Kidney (tissue), 22 donors: Measurements from ENCODE around the gene SUSD4. TPM values are rescaled to one million over a fixed set of nuclear protein-coding genes. Genes with fewer than 3 reads are reported as not detected.
A peak's percentile ranks its signal among the peaks of the same experiment; 100 is the strongest.

Experiments
- DNase-seq, 5 donors: peaks; one replicate each; pipeline ENCODE4 v3.0.0-alpha.2; 2013 to 2020
- FAIRE-seq: peaks from 2 replicates; lab custom pipeline; 2012; peaks lifted over from hg19 to GRCh38; lab: Jason Lieb, UNC
- H3K27ac ChIP-seq, 2 donors: one replicate each; pipeline ENCODE4 v1.7.0; 2013; ENCODE audit warnings: low read depth in 2 of 2, low read length in 2 of 2, inconsistent platforms in 1 of 2
- H3K27me3 ChIP-seq: one replicate; pipeline ENCODE4 v1.7.1; 2013; ENCODE audit warnings: low read length, inconsistent platforms; ENCODE audit not compliant: control insufficient read depth, insufficient read depth
- H3K36me3 ChIP-seq, 3 donors: one replicate each; pipeline versions ENCODE4 v1.7.0 to v1.7.1; 2013; ENCODE audit warnings: low read length in 3 of 3, control low read depth in 1 of 3, inconsistent platforms in 1 of 3; ENCODE audit not compliant: insufficient read depth in 3 of 3, control insufficient read depth in 2 of 3
- H3K4me1 ChIP-seq, 3 donors: one replicate each; pipeline versions ENCODE4 v1.7.0 to v1.7.1; 2013; ENCODE audit warnings: low read length in 3 of 3, inconsistent platforms in 1 of 3, low read depth in 1 of 3; ENCODE audit not compliant: control insufficient read depth in 2 of 3, insufficient read depth in 2 of 3
- H3K4me3 ChIP-seq, 3 donors: one replicate each; pipeline versions ENCODE4 v1.7.0 to v1.8.1; 2013; ENCODE audit warnings: low read length in 3 of 3, control low read depth in 1 of 3, inconsistent platforms in 1 of 3
- H3K9ac ChIP-seq, 3 donors: one replicate each; pipeline versions ENCODE4 v1.7.0 to v1.7.1; 2013; ENCODE audit warnings: low read length in 3 of 3, control low read depth in 1 of 3, inconsistent platforms in 1 of 3
- H3K9me3 ChIP-seq, 3 donors: one replicate each; pipeline versions ENCODE4 v1.7.0 to v1.7.1; 2013; ENCODE audit warnings: low read length in 3 of 3, control low read depth in 1 of 3, inconsistent platforms in 1 of 3; ENCODE audit not compliant: control insufficient read depth in 2 of 3, insufficient read depth in 1 of 3
- CTCF ChIP-seq: IDR thresholded peaks from 3 replicates; pipeline ENCODE4 v1.5.1; 2012; ENCODE audit warnings: mild to moderate bottlenecking, moderate library complexity, borderline replicate concordance; ENCODE audit not compliant: insufficient read depth; ENCODE audit errors: extremely low read depth
- intact Hi-C: fragments of 100-400 bp; cut with DNase I; formaldehyde crosslinking; loops from one replicate; pipeline ENCODE4 v1.11.1; 2022
- long read RNA-seq, 10 donors: library from polyadenylated mRNA in 1 of 10; unstranded in 1 of 10; transcript quantifications; one replicate each; pipeline ENCODE4 v2.0.0 and lab custom pipeline, GENCODE V29; 2021 to 2026
- polyA plus RNA-seq: library from polyadenylated mRNA; stranded (reverse); fragments of 350-450 nt; fragmentation: Illumina TruSeq; extraction: RNeasy Lipid Tissue Mini Kit (QIAGEN cat#74804); gene quantifications from one replicate; pipeline ENCODE4 v1.2.3, GENCODE V29; 2014; ENCODE audit warnings: low read depth, low replicate concordance; ENCODE audit not compliant: insufficient read depth
- total RNA-seq: library from RNA; stranded (reverse); fragmentation: NEBNext Ultra II Directional; extraction: Animal tissue kit (Norgen Biotek cat#: 25700); gene quantifications from one replicate; pipeline ENCODE4 v1.2.1, GENCODE V29; 2021
- donor health status: control.
- donor health status: control.
- donor health status: control.
- donor health status: control.
- donor health status: control.
- donor health status: DM: yes; HTN: yes; CAD: no.
- donor health status: Normal renal cell carcinoma (clear cell type).

Gene SUSD4
- 14.0 TPM for total RNA-seq
- 23.7 TPM for polyA plus RNA-seq
- long read RNA-seq, donor 1, partial matches to known transcripts, result 0 of 2 reads
- long read RNA-seq, donor 1, other reads (novel, unspliced or antisense), result 0 of 2 reads
- long read RNA-seq, donor 2, partial matches to known transcripts, result 0 of 2 reads
- long read RNA-seq, donor 2, other reads (novel, unspliced or antisense), result 0 of 2 reads
- long read RNA-seq, donor 3, result 0 reads
- long read RNA-seq, donor 4, result 0 reads
- long read RNA-seq, donor 5, result 0 reads
- long read RNA-seq, donor 6, partial matches to known transcripts, result 0 of 2 reads
- long read RNA-seq, donor 6, other reads (novel, unspliced or antisense), result 0 of 2 reads
- long read RNA-seq, donor 7, partial matches to known transcripts, result 2 of 9 reads
- long read RNA-seq, donor 7, other reads (novel, unspliced or antisense), result 5 of 9 reads
- long read RNA-seq, donor 8, partial matches to known transcripts, result 0 of 2 reads
- long read RNA-seq, donor 8, other reads (novel, unspliced or antisense), result 0 of 2 reads
- long read RNA-seq, donor 9, partial matches to known transcripts, result 0 of 2 reads
- long read RNA-seq, donor 9, other reads (novel, unspliced or antisense), result 0 of 2 reads
- long read RNA-seq, donor 10, partial matches to known transcripts, result 0 of 1 reads
- long read RNA-seq, donor 10, other reads (novel, unspliced or antisense), result 0 of 1 reads

GRCh38 chr1:223363856-223364684 is at the start of gene SUSD4:
Gene SUSD4, minus strand, starts transcription at chr1:223364176. Its CDS starts 751 bp downstream, at chr1:223363425.
- FAIRE-seq (no peak), DNase-seq (peak; percentile 82 to 90 (median 87))
- Histone ChIP-seq H3K9me3 (no peaks in the 10 kb centered on the region), H3K4me3 (peak within 1 kb of the TSS; percentile 36 to 60 (median 45)), H3K9ac (peak within 1 kb of the TSS in 2 of 3 donors; percentile 24 to 34), H3K36me3 (no peaks in the 10 kb centered on the region), H3K27ac (no peak within 1 kb of the TSS), H3K27me3 (no peaks in the 10 kb centered on the region), H3K4me1 (peaks cover 0 to 4% (median 0%) of the 10 kb centered on the region in 3 donors)
- intact Hi-C loops, result no loop called here
- no peak for TF ChIP-seq CTCF

GRCh38 chr1:223413216-223413615 is 49.2 kb upstream of the SUSD4 start:
- Histone ChIP-seq H3K9ac (no peak overlapping the region), H3K9me3 (no peaks in the 10 kb centered on the region), H3K4me1 (peaks cover 0 to 3% (median 2%) of the 10 kb centered on the region in 3 donors), H3K27me3 (no peaks in the 10 kb centered on the region), H3K27ac (no peak overlapping the region), H3K36me3 (no peaks in the 10 kb centered on the region), H3K4me3 (no peak overlapping the region)
- intact Hi-C loops, result no loop called here
- FAIRE-seq (no peak), DNase-seq (no peak)
- TF ChIP-seq CTCF, result no peak

GRCh38 chr1:223411710-223412109 is 47.7 kb upstream of the SUSD4 start:
- intact Hi-C loops, result no loop called here
- Histone ChIP-seq H3K36me3 (no peaks in the 10 kb centered on the region), H3K27ac (no peak overlapping the region), H3K4me1 (no peaks in the 10 kb centered on the region), H3K9ac (no peak overlapping the region), H3K27me3 (no peaks in the 10 kb centered on the region), H3K9me3 (no peaks in the 10 kb centered on the region), H3K4me3 (no peak overlapping the region)
- DNase-seq, result no peak
- no peak for TF ChIP-seq CTCF
- no peak for FAIRE-seq
